NB4 (cell line): ENCODE results near the gene DAB2IP.

Source experiments
- DNase-seq: peaks from one replicate; pipeline ENCODE4 v3.0.0; 2010; ENCODE audit warnings: low read depth
- H3K4me3 ChIP-seq: one replicate; pipeline ENCODE4 v1.5.1; 2011; ENCODE audit warnings: mild to moderate bottlenecking, low read depth, low read length, moderate library complexity
- MYC ChIP-seq: IDR thresholded peaks from 2 replicates; pipeline ENCODE4 v1.6.1; 2011; ENCODE audit warnings: low read depth, low read length
- POLR2A ChIP-seq: IDR thresholded peaks from 2 replicates; pipeline ENCODE4 v1.6.1; 2011; ENCODE audit warnings: mild to moderate bottlenecking; ENCODE audit not compliant: insufficient read length; ENCODE audit errors: extremely low read depth
- TF ChIP-seq, protein P1 (sequence below): IDR thresholded peaks from one replicate; pipeline ENCODE4 v1.5.1; 2012; ENCODE audit warnings: low read depth, low read length
- TF ChIP-seq, protein P2 (sequence below): IDR thresholded peaks from 2 replicates; pipeline ENCODE4 v1.6.1; 2011; ENCODE audit warnings: low read depth, low read length

DAB2IP gene

DNA sequence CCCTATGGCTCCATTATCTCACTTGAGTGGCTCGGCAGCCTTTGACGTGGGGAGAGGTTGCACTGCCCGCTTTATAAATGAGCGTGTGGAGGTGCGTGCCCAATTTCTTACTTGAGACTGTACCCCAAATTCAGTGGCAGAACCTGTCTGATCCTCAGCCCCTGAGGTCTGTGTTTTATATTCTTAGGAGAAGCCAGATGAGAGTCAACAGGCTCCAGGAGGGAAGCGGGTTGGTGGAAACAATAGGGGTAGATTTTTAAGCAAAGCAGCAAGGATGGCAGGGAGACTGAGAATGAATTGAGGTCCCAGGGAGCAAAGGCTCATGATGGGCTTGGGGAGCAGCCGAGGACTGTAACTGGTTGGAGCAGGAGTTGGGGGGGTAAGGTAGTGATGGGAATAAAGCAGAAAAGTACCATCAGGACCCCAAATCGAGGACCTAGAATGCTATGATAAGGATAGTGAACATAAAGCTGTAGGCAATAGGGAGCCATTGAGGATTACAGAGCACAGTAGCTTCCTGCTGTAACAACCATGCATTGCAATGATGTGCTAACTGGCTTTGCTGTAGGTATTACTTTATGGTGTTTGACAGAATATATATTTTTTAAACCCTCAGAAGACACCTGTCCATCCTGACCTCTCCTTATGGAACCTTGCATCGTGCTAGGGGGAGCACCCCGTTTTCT lies 43.1 kb upstream of the DAB2IP start:
- no peak overlapping the region for H3K4me3 ChIP-seq

DNA sequence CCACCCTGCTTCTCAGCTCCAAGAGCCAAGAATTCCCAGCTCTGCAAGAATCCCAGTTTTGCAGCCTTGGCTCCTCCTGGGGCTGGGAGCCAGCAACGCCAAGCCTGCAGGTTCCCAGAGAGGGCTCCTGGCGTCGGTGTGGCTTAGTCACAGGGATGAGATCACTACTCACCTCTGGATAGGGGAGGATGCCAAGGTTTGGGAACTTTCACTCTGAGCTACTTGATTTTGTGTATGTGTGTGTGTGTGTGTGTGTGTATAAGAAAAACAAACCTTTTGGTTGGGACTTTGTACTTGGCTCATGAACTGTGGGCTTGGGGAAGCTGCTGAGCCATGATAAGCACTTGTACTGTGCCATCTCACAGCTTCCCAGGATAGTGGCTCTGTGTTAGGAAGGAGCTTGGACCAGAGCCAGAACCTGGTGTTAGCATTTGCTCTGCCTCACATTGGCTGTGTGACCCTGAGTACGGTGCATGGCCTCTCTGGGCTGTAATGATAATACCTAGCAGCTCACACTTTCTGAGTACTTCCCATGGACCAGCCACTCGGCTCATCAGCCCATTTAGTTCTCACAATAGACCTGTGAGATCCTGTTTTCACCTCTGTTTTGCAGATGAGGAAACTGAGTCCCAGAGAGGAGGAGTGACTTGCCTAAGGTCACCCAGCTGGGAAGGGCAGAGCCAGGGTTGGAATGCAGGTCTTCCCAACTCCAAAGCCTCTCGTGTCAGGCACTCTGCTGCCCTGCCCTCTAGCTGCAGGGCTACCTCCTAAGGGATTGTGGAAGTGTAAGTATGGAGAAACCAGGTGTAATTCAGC lies 41.4 kb upstream of the DAB2IP start:
- DNase-seq, result no peak
- no peak overlapping the region for H3K4me3 ChIP-seq
- TF ChIP-seq MYC, result no peak
- TF ChIP-seq, protein P1, sequence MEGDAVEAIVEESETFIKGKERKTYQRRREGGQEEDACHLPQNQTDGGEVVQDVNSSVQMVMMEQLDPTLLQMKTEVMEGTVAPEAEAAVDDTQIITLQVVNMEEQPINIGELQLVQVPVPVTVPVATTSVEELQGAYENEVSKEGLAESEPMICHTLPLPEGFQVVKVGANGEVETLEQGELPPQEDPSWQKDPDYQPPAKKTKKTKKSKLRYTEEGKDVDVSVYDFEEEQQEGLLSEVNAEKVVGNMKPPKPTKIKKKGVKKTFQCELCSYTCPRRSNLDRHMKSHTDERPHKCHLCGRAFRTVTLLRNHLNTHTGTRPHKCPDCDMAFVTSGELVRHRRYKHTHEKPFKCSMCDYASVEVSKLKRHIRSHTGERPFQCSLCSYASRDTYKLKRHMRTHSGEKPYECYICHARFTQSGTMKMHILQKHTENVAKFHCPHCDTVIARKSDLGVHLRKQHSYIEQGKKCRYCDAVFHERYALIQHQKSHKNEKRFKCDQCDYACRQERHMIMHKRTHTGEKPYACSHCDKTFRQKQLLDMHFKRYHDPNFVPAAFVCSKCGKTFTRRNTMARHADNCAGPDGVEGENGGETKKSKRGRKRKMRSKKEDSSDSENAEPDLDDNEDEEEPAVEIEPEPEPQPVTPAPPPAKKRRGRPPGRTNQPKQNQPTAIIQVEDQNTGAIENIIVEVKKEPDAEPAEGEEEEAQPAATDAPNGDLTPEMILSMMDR, result no peak
- TF ChIP-seq, protein P2, sequence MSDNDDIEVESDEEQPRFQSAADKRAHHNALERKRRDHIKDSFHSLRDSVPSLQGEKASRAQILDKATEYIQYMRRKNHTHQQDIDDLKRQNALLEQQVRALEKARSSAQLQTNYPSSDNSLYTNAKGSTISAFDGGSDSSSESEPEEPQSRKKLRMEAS, result no peak
- TF ChIP-seq POLR2A, result no peak

More for the DNA sequence above, 43.1 kb upstream of the DAB2IP start:
- DNase-seq, result no peak
- TF ChIP-seq MYC (no peak), POLR2A (no peak)
- TF ChIP-seq, protein P1, result no peak
- TF ChIP-seq, protein P2, result no peak

DNA sequence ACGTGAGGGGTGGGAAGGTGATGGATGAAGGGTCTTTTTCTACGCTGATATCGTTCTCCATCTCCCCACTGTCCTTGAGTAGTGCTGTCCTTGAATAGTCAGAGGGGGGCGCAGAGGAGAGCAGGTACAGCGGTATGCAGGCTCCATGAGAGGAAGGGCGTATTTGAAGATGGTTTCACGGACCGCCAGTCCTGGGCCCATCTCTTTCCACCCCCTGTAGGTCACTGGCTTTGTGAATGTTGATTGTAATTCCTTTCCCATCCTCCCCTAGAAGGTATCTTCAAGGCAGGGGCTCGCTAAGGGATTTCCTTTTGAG lies 40.8 kb upstream of the DAB2IP start:
- DNase-seq, result no peak
- no peak overlapping the region for H3K4me3 ChIP-seq
- TF ChIP-seq, protein P1, result no peak
- TF ChIP-seq, protein P2, result no peak
- no peak for TF ChIP-seq POLR2A
- TF ChIP-seq MYC, result no peak

DNA sequence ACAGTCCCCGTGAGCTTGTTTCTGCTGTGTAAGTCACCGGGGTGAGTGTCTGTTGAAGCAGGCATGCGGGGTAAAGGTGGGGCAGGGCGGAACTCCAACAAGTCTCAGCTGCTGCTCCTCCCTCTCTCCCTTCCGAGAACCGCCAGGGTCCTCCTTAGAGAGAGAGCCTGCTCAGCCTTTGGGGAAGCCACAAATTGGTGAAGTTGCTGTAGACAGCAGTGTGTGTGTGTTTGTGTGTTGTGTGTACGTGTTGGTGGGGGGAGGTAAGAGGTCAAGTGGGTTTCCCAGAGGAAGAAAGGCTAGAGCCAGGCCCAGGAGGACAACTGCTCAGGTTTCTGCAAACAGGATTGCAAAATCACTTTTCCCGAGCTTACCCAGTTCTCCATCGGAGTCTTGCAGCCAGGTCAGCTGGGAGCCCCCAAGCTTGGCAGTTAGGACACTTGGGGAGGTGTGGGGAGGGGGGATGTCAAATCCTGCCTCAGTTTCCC lies 38.9 kb upstream of the DAB2IP start:
- peak; percentile 29 for DNase-seq
- no peak for TF ChIP-seq MYC
- TF ChIP-seq, protein P2, result no peak
- TF ChIP-seq, protein P1, result no peak
- TF ChIP-seq POLR2A, result no peak
- H3K4me3 ChIP-seq, result no peak overlapping the region

DNA sequence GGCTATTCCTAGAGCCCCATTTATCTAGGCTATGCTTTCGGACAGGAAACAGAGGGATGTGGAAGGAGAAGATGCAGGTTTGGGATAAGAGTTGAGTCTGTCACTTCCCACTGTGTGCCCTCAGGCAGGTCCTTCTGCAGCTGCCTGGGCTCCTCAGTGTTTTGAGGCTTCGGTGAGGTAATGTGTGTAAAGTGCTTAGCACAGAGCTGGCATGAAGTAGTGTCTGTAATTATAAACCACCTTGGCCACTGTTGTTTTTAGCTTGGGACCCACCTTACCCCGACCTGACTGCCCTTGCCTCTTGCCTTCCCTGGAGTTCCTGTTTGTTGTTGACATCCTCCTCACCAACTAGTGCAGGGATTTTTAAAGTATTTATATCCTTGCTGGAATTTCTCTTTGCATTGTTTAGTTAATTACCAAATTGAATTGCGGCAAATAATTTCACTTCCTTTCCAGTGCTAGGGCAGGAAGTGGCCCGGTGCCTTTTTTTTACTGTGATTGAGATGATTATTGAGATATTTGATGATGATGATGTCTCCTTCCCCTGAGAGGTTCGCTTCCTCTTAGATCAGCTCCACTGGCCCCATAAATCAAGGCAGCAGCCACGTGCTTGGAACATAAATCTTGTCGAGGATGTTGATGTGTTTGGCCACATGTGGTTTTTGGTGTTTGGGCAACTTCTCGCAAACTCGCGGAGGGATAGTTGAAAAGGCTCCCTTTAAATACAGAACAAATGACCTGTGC lies 38.3 kb upstream of the DAB2IP start:
- DNase-seq, result peak; percentile 56
- no peak for TF ChIP-seq POLR2A
- peak; percentile 95 for TF ChIP-seq MYC
- TF ChIP-seq, protein P2, result peak; percentile 98
- TF ChIP-seq, protein P1, result no peak
- H3K4me3 ChIP-seq, result no peak overlapping the region
